NCI-H1694 treated with DMSO at 0.1 percent for 48 hours (cell line): ENCODE measurements around the gene SERPINA4.

Experiments
- DNase-seq: peaks from one replicate; lab custom pipeline; 2025; lab: John Stamatoyannopoulos, UW

SERPINA4 gene

DNA sequence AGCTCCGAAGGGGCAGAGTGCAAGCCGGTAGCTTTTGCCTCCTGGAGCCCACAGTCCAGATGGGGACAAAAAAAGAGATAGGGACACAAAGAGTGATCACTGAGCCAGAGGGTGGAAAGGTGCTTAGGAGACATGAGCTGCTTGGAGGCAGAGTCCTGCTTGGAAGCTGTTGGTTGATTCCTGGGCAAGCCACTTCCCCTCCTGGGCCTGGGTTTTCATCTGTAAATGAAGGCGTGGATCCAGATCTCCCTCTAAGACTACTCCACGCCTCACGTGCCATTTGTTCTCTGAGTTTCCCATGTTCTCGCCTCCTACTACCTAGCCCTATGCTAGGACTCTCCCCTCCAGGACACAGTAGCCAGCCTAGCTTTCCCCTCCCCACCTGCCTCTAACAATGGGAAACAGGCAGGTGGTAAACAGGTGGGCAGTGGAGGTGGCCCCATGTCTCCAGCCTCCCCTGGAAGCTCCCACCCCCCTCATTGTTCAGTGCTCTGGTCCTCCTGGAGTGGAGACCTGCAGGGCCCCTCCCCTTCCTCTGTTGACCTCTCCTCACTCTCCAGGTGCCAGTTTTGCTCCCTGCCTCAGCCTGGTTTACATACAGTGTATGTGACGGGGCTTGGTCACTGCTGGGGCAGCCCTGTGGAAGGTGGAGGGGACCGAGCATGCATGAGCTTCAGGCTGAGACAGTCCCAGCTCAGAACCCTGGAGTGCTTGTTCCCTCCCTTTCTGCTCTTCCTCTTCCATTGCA is 54.8 kb downstream of the SERPINA4 start:
- DNase-seq = no peak

DNA sequence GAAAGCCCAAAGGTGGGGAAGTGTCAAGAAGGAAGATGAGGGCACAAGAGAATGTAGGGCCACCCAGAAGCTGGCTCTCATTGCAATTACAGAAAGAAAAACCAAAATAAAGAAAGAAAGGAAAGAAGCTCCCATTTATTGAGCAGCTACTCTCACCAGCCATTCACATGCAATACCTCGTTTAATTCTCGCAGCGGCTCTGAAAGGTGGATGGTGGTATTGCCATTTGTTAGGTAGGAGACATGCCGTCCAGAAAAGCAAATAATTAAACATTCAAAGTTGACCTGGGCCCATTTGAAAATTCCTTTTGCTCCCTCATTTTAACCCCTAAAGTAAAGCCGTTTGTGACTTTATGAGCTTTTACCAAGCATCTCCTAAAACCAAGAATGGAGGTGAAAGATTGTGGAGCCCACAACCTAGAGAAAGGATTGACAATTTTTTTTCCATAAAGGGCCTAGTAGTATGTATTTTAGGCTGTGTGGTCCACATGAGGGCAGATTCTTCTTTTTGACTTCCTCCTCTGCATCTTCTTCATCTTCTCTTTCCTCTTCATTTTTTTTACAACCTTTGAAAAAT is 56.2 kb downstream of the SERPINA4 start:
- DNase-seq = no peak

DNA sequence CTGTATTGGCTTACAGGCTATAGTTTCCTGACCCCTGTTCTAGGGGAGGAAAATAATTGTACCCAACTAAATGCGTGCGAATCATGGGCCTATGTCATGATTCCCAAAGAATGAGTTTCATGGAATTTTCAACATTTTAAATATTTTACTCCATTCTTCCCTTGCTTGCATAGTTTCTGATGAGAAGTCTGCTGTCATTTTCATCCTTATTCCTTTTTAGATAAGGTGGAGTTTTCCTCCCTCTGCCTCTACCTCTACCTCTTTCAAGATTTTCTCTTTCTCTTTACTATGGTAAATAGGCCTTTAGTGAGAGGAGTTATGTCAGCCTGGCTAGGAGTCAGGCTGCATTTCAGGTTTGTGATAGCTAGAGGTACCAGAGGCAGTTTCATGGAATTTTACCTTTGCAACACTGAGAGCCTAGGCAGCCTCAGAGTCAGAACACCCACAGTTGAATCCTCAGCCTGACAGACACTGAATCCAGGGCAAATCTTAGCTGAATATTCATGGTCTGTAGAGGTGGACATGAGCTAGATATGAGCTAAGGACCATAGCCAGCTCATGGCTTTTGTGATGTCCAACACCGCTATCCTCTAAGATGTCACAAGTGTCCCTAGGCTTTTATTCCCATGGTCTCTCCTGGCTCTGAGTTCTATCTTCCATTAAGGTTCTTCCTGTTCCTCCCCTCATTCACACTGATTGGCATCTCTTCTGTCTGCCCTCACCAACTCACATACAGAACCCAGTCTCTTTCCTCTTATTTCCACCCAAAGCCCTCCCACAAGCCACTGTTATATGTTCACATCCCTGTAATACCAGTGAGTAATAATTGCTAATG is 57.0 kb downstream of the SERPINA4 start:
- DNase-seq = no peak

DNA sequence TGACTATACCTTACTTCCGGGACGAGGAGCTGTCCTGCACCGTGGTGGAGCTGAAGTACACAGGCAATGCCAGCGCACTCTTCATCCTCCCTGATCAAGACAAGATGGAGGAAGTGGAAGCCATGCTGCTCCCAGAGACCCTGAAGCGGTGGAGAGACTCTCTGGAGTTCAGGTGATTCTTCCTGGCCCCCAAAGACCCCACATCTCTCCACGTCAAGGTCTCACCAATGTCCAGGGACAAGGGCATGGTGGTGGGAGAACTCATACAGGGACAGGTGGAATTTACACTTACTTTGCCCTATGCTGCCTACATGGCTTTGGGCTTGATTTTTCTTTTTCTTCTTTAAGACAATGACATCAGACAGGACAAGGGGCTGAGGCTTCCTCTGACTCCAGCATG is 58.1 kb downstream of the SERPINA4 start:
- no peak for DNase-seq
